GM23248 (cell line): ENCODE measurements around the gene STK16. TPM values are rescaled to one million over a fixed set of nuclear protein-coding genes. Genes with fewer than 3 reads are reported as not detected.
A peak's percentile ranks its signal among the peaks of the same experiment; 100 is the strongest.

Experiments
- DNase-seq: peaks from one replicate; pipeline ENCODE4 v3.0.0-alpha.2; 2015
- H2AFZ ChIP-seq: fragments of 200-600 bp; sonication (generic); 2 replicates; pipeline ENCODE4 v1.6.1; 2016; ENCODE audit warnings: antibody characterized with exemption
- H3F3A ChIP-seq: fragments of 200-600 bp; sonication (generic); 2 replicates; pipeline ENCODE4 v1.6.1; 2016; ENCODE audit warnings: mild to moderate bottlenecking, antibody characterized with exemption, mixed run types; ENCODE audit not compliant: insufficient read depth
- H3K27ac ChIP-seq: fragments of 200-600 bp; sonication (generic); 2 replicates; pipeline ENCODE4 v1.5.1; 2016; ENCODE audit warnings: mild to moderate bottlenecking
- H3K27me3 ChIP-seq: fragments of 200-600 bp; sonication (generic); replicated peaks from 2 replicates; pipeline ENCODE4 v1.6.1; 2016; ENCODE audit warnings: mild to moderate bottlenecking; ENCODE audit not compliant: insufficient read depth
- H3K36me3 ChIP-seq: fragments of 200-600 bp; sonication (generic); 2 replicates; pipeline ENCODE4 v1.6.1; 2016; ENCODE audit warnings: low read depth, mild to moderate bottlenecking
- H3K4me1 ChIP-seq: fragments of 200-600 bp; sonication (generic); 2 replicates; pipeline ENCODE4 v1.6.1; 2016; ENCODE audit warnings: mild to moderate bottlenecking; ENCODE audit not compliant: insufficient read depth
- H3K4me2 ChIP-seq: fragments of 200-600 bp; sonication (generic); one replicate; pipeline ENCODE4 v1.6.1; 2016; ENCODE audit warnings: mild to moderate bottlenecking; ENCODE audit not compliant: unreplicated experiment
- H3K4me3 ChIP-seq: fragments of 200-600 bp; sonication (generic); 2 replicates; pipeline ENCODE4 v1.5.1; 2016; ENCODE audit warnings: mild to moderate bottlenecking
- H3K79me2 ChIP-seq: fragments of 200-600 bp; sonication (generic); 2 replicates; pipeline ENCODE4 v1.6.1; 2016; ENCODE audit warnings: mild to moderate bottlenecking; ENCODE audit not compliant: insufficient read depth
- H3K9ac ChIP-seq: fragments of 200-600 bp; sonication (generic); 2 replicates; pipeline ENCODE4 v1.6.1; 2016; ENCODE audit warnings: mild to moderate bottlenecking
- H3K9me2 ChIP-seq: fragments of 200-600 bp; sonication (generic); 2 replicates; pipeline ENCODE4 v1.6.1; 2016; ENCODE audit warnings: mixed run types, mild to moderate bottlenecking, moderate library complexity; ENCODE audit not compliant: insufficient read depth
- H3K9me3 ChIP-seq: fragments of 200-600 bp; sonication (generic); one replicate; pipeline ENCODE4 v1.6.1; 2017; ENCODE audit warnings: low read depth
- H4K20me1 ChIP-seq: fragments of 200-600 bp; sonication (generic); 2 replicates; pipeline ENCODE4 v1.6.0; 2016; ENCODE audit not compliant: insufficient read depth
- EZH2 ChIP-seq: fragments of 200-600 bp; sonication (generic); IDR thresholded peaks from 2 replicates; pipeline ENCODE4 v1.6.1; 2018; ENCODE audit warnings: antibody characterized with exemption, mild to moderate bottlenecking; ENCODE audit not compliant: insufficient read depth, poor library complexity, severe bottlenecking
- EZH2phosphoT487 ChIP-seq: fragments of 200-600 bp; sonication (generic); IDR thresholded peaks from 2 replicates; pipeline ENCODE4 v1.6.1; 2018; ENCODE audit warnings: antibody characterized with exemption, moderate library complexity, mild to moderate bottlenecking, low read depth; ENCODE audit not compliant: insufficient read depth
- WGBS, 2 experiments: methylation state at CpG; one replicate each; pipeline ENCODE4 v1.1.6; 2015 to 2017; ENCODE audit warnings: low lambda C conversion rate in 2 of 2, low coverage in 1 of 2; ENCODE audit errors: missing lambda C conversion rate in 2 of 2; 5-methylcytosine and 5-hydroxymethylcytosine counted together
- in situ Hi-C: fragments of 300-500 bp; cut with MboI; formaldehyde crosslinking; loops from 2 replicates; pipeline ENCODE4 v1.15.0; 2020
- polyA plus RNA-seq: library from polyadenylated mRNA; unstranded; fragments of >200 nt; fragmentation: Nextera tagmentation; extraction: Ambion mirVana; gene quantifications from 2 replicates; pipeline ENCODE4 v1.2.1, GENCODE V29; 2016
- total RNA-seq: library from RNA; depleted of rRNA; stranded (reverse); fragments of >200 nt; shearing (Covaris generic); gene quantifications from 2 replicates; pipeline ENCODE4 v1.2.3, GENCODE V29; 2014

The STK16 gene
- total and polyA plus RNA-seq, 2 experiments from 2014 or later = 7.2 to 16.0 TPM

DNA sequence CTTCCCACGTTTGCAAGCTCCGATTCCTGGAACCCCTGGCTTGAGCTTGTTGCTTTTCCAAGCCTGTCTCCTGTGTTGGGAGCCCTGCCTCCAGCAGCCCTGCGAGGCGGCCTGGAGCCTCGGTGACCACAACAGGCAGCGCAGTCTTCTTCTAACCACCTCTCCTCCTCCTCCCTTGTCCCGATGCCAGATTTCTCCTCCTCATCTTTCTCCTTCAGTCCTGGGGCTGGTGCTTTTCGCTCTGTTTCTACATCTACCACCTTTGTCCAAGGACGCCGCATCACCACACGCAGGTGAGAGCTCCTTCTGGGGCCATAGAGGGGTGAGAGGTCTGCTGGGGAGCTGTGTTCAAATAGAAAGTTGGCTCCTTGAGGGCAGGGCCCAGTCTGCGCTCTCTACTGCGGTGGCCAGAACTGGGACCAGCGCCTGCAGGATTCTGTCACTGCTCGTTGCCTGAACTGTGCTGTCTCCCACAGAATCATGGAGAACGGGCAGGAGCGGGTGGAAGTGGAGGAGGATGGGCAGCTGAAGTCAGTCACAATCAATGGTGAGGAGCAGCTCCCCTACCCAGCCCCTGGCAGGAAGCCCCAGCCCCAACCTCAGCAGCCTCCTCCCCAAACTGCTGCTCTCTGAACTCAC lies 37.8 kb downstream of the STK16 start:
- Histone ChIP-seq H3K9me3 (no peaks in the 10 kb centered on the region), H3K27ac (no peak overlapping the region), H3K27me3 (no peaks in the 10 kb centered on the region), H3K9me2 (no peaks in the 10 kb centered on the region), H3K9ac (no peak overlapping the region), H3K4me2 (no peak overlapping the region), H3K79me2 (peaks cover 15% of the 10 kb centered on the region; the same call in 1 of the 2 replicates), H2AFZ (no peak overlapping the region), H3F3A (peaks cover 8% of the 10 kb centered on the region), H3K36me3 (no peaks in the 10 kb centered on the region), H3K4me1 (peaks cover 27% of the 10 kb centered on the region), H4K20me1 (no peaks in the 10 kb centered on the region), H3K4me3 (no peak overlapping the region)
- WGBS, 2 experiments = 88% methylated on average over 14 to 17 of the region's 17 CpGs
- TF ChIP-seq EZH2 = no peak
- TF ChIP-seq EZH2phosphoT487 = no peak
- in situ Hi-C loops = no loop called here
- DNase-seq = no peak

DNA sequence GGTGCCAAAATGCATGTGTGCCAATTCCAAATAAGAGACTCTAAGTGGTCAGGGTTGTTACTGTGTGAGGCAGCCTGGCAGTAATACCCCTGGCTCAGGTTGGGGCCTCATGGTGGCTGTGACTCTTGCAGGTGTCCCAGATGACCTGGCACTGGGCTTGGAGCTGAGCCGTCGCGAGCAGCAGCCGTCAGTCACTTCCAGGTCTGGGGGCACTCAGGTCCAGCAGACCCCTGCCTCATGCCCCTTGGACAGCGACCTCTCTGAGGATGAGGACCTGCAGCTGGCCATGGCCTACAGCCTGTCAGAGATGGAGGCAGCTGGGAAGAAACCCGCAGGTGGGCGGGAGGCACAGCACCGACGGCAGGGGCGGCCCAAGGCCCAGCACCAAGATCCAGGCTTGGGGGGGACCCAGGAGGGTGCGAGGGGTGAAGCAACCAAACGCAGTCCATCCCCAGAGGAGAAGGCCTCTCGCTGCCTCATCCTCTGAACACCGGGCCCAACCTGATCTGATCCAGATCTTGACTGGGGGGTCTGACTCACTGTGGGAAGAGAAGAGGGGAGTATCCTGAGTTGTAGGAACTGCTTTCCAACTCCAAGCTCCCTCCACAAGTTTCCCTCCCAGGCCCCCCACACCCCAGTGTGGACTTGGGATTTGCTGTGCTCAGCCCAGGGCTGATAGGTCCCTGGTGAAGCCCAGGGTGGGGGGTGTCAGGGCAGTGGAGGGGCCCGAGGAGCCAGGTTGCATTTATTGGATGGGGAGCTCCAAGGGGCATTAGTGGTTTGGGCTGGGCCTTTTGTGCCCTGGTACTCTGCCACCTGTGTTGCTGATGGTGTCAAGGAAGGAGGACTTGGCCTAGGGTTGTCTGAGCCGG lies 39.5 kb downstream of the STK16 start:
- DNase-seq = peak; percentile 42
- Histone ChIP-seq H2AFZ (no peak overlapping the region), H3K9me2 (no peaks in the 10 kb centered on the region), H3K4me3 (no peak overlapping the region), H3K9ac (no peak overlapping the region), H3K27me3 (no peaks in the 10 kb centered on the region), H3K36me3 (no peaks in the 10 kb centered on the region), H3K27ac (peak overlapping the region; percentile 33; the same call in 1 of the 2 replicates), H3K79me2 (peaks cover 14% of the 10 kb centered on the region; the same call in 1 of the 2 replicates), H3K4me1 (peaks cover 29% of the 10 kb centered on the region), H3K4me2 (no peak overlapping the region), H4K20me1 (no peaks in the 10 kb centered on the region), H3K9me3 (no peaks in the 10 kb centered on the region), H3F3A (peaks cover 8% of the 10 kb centered on the region)
- in situ Hi-C loops = no loop called here
- WGBS, 2 experiments = 89 to 91% methylated on average over 16 of the region's 16 CpGs
- no peak for TF ChIP-seq EZH2phosphoT487
- no peak for TF ChIP-seq EZH2

DNA sequence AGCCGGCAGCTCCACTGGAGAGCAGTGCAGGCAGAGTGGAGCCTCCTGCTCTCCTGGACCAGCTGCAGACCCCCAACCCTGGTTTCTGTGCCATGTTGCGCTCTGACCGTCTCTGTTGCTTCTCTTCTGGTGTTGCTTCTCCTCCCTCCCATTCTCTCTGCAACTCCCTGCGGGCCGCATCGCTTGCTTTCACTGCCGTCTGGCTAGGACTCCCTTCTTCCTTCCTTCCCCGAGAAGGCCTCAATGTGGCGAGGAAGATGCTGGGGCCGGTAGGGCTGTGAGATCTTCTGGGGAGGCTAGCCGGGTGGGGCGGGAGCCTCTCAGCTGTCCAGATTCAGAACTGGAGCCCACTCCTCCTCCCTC lies 40.1 kb downstream of the STK16 start:
- DNase-seq = no peak
- no peak overlapping the region for H3K4me3 ChIP-seq
- no peak overlapping the region for H2AFZ ChIP-seq
- in situ Hi-C loops = no loop called here
- H3K9me3 ChIP-seq = no peaks in the 10 kb centered on the region
- H3K9ac ChIP-seq = peak overlapping the region; percentile 38; the same call in 1 of the 2 replicates
- H3K79me2 ChIP-seq = peaks cover 8% of the 10 kb centered on the region; the same call in 1 of the 2 replicates
- peaks cover 8% of the 10 kb centered on the region for H3F3A ChIP-seq
- H3K36me3 ChIP-seq = no peaks in the 10 kb centered on the region
- H3K27me3 ChIP-seq = no peaks in the 10 kb centered on the region
- no peaks in the 10 kb centered on the region for H4K20me1 ChIP-seq
- TF ChIP-seq EZH2 (no peak), EZH2phosphoT487 (no peak)
- peaks cover 25% of the 10 kb centered on the region for H3K4me1 ChIP-seq
- H3K27ac ChIP-seq = peak overlapping the region; percentile 33; the same call in 1 of the 2 replicates
- peak overlapping the region; percentile 50 for H3K4me2 ChIP-seq
- WGBS, 2 experiments = 75 to 77% methylated on average over 11 to 12 of the region's 12 CpGs
- H3K9me2 ChIP-seq = no peaks in the 10 kb centered on the region

DNA sequence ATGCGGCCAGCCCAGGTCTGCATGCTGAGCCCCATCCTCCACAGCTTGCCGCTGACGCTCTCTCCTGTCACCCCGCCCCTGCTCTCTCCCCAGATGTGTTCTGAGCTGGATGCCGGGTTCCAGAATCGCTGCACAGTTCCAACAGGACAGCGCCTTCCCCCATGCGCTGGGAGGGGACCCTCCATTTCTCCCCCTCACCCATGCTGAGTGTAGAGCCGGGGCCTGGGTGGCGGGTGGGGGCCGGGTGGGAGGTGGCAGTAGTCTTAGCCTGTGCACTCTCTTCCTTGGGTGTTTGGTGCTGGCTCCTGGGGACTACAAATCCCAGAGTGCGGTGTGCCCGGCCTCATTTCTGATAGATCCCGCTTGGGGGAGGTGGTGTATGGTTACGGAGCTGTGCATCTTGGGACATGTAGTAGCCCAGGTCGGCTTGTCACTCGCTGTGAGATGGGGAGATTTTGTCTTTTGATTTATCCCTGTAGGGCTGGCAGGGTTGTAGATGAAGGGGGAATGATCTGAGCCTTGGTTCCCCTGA lies 40.7 kb downstream of the STK16 start:
- peaks cover 22% of the 10 kb centered on the region for H3K4me1 ChIP-seq
- TF ChIP-seq EZH2phosphoT487 = no peak
- no peak for TF ChIP-seq EZH2
- H3K36me3 ChIP-seq = no peaks in the 10 kb centered on the region
- H3K9me2 ChIP-seq = no peaks in the 10 kb centered on the region
- no peaks in the 10 kb centered on the region for H4K20me1 ChIP-seq
- peak overlapping the region; percentile 45 for H3K27ac ChIP-seq
- in situ Hi-C loops = no loop called here
- H3K27me3 ChIP-seq = no peaks in the 10 kb centered on the region
- H3K4me2 ChIP-seq = peak overlapping the region; percentile 50
- H3K79me2 ChIP-seq = 0 out of 2 replicates have a peak, but pooled peaks cover 2% of the 10 kb centered on the region
- WGBS, 2 experiments = 28 to 31% methylated on average over 13 to 16 of the region's 17 CpGs
- no peak overlapping the region for H2AFZ ChIP-seq
- DNase-seq = peak; percentile 82
- H3K4me3 ChIP-seq = no peak overlapping the region
- no peaks in the 10 kb centered on the region for H3K9me3 ChIP-seq
- H3K9ac ChIP-seq = peak overlapping the region; percentile 38; the same call in 1 of the 2 replicates
- H3F3A ChIP-seq = peaks cover 8% of the 10 kb centered on the region
